Testis (tissue), 3 donors: ENCODE data around the gene ESPN. TPM values are rescaled to one million over a fixed set of nuclear protein-coding genes. Genes with fewer than 3 reads are reported as not detected.

ENCODE experiments used
- DNase-seq: peaks from one replicate; pipeline ENCODE4 v3.0.0-alpha.2; 2019
- H3K27ac ChIP-seq, 2 donors: fragments of 200-600 bp; sonication (generic); one replicate each; pipeline ENCODE4 v1.5.1; 2019
- H3K27me3 ChIP-seq: fragments of 200-600 bp; sonication (generic); one replicate; pipeline ENCODE4 v1.5.1; 2019
- H3K36me3 ChIP-seq: fragments of 200-600 bp; sonication (generic); one replicate; pipeline ENCODE4 v1.5.1; 2017; ENCODE audit warnings: low read depth; ENCODE audit errors: missing control alignments
- H3K4me1 ChIP-seq: fragments of 200-600 bp; sonication (generic); one replicate; pipeline ENCODE4 v1.5.1; 2019
- H3K4me3 ChIP-seq, 2 donors: fragments of 200-600 bp; sonication (generic); one replicate each; pipeline ENCODE4 v1.5.1; 2017 to 2019
- H3K9me3 ChIP-seq: fragments of 200-600 bp; sonication (generic); one replicate; pipeline ENCODE4 v1.5.1; 2017
- POLR2A ChIP-seq: fragments of 450-650 bp; IDR thresholded peaks from one replicate; pipeline ENCODE4 v1.6.1; 2017; ENCODE audit warnings: antibody characterized with exemption, mild to moderate bottlenecking, moderate library complexity
- WGBS, 2 donors: methylation state at CpG; one replicate each; pipeline ENCODE4 v1.1.5; 2018; 5-methylcytosine and 5-hydroxymethylcytosine counted together
- intact Hi-C: fragments of 100-400 bp; cut with DNase I; formaldehyde crosslinking; loops from one replicate; pipeline ENCODE4 v1.15.1; 2023; ENCODE audit warnings: low total_unique reads
- polyA plus RNA-seq: library from polyadenylated mRNA; stranded (reverse); fragments of 350-450 nt; fragmentation: Illumina TruSeq; extraction: RNeasy Lipid Tissue Mini Kit (QIAGEN cat#74804); gene quantifications from one replicate; pipeline ENCODE4 v1.2.3, GENCODE V29; 2014; ENCODE audit warnings: low read depth, low replicate concordance; ENCODE audit not compliant: insufficient read depth
- total RNA-seq, 2 donors: library from RNA; depleted of rRNA; stranded (reverse); fragments of >200 nt; gene quantifications; one replicate each; pipeline ENCODE4 v1.2.3, GENCODE V29; 2016
- TF ChIP-seq, protein P1 (sequence below), 3 experiments: fragments of 450-650 bp in 2 of 3; fragments of 200-600 bp in 1 of 3; sonication (generic) in 1 of 3; IDR thresholded peaks; one replicate each; pipeline ENCODE4 v1.5.1; 2016 to 2019; ENCODE audit warnings: antibody characterized with exemption in 3 of 3, mild to moderate bottlenecking in 2 of 3, moderate library complexity in 1 of 3

ESPN gene
- total and polyA plus RNA-seq, 3 donors from 2014 or later = 270 to 404 (median 396) TPM

DNA sequence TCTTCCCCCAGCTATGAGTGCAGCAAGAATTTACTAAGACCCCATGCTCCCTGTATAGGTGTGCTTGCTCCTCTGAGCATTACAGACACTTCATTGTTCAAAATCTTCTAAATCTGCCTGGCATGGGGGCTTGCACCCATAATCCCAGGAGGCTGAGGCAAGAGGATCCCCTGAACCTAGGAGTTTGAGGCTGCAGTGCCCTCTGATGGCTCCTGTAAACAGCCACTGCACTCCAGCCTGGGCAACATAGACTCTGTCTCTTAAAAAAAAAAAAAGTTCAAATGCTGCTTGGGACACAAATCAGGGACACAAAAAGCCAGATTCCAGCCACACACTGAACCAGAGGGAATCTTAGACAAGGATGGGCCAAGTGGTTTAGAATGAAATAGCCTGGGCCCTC lies 27.6 kb upstream of the ESPN start:
- Histone ChIP-seq H3K9me3 (no peaks in the 10 kb centered on the region), H3K4me3 (no peak overlapping the region), H3K27ac (no peak overlapping the region), H3K27me3 (no peaks in the 10 kb centered on the region), H3K4me1 (peaks cover 6% of the 10 kb centered on the region), H3K36me3 (no peaks in the 10 kb centered on the region)
- intact Hi-C loops = no loop called here
- no peak for DNase-seq
- TF ChIP-seq POLR2A = no peak
- TF ChIP-seq, protein P1, sequence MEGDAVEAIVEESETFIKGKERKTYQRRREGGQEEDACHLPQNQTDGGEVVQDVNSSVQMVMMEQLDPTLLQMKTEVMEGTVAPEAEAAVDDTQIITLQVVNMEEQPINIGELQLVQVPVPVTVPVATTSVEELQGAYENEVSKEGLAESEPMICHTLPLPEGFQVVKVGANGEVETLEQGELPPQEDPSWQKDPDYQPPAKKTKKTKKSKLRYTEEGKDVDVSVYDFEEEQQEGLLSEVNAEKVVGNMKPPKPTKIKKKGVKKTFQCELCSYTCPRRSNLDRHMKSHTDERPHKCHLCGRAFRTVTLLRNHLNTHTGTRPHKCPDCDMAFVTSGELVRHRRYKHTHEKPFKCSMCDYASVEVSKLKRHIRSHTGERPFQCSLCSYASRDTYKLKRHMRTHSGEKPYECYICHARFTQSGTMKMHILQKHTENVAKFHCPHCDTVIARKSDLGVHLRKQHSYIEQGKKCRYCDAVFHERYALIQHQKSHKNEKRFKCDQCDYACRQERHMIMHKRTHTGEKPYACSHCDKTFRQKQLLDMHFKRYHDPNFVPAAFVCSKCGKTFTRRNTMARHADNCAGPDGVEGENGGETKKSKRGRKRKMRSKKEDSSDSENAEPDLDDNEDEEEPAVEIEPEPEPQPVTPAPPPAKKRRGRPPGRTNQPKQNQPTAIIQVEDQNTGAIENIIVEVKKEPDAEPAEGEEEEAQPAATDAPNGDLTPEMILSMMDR (IDR thresholded peaks at IDR 0.05) = no peak

DNA sequence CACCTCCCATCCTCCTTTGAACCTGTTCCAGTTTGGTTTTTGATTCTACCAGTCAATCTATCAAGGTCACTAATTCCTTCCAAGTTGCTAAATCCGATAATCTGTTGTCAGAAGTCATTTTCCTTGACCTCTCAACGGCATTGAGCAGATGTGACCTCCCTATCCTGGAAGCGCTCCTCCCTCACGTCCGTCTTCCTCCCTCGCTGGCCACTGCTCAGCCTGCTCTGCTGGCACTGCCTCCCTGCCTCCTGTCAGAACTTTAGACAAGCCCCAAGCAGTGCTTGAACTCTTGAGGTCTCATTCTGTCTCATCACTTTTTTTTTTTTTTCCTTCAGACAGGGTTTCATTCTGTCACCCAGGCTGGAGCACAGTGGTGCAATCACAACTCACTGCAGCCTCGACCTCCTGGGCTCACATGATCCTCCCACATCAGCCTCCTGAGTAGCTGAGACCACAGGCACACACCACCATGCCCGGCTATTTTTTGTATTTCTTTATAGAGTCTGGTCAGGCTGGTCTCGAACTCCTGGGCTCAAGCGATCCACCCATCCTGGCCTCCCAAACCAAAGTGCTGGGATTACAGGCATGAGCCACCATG lies 26.6 kb upstream of the ESPN start:
- DNase-seq = no peak
- no peaks in the 10 kb centered on the region for H3K27me3 ChIP-seq
- no peaks in the 10 kb centered on the region for H3K9me3 ChIP-seq
- 43 to 66% methylated on average over 10 of the region's 10 CpGs for WGBS, 2 donors
- TF ChIP-seq POLR2A = no peak
- TF ChIP-seq, protein P1 (IDR thresholded peaks at IDR 0.05) = no peak
- intact Hi-C loops = no loop called here
- no peaks in the 10 kb centered on the region for H3K36me3 ChIP-seq
- no peaks in the 10 kb centered on the region for H3K4me1 ChIP-seq
- no peak overlapping the region for H3K4me3 ChIP-seq
- no peak overlapping the region for H3K27ac ChIP-seq

DNA sequence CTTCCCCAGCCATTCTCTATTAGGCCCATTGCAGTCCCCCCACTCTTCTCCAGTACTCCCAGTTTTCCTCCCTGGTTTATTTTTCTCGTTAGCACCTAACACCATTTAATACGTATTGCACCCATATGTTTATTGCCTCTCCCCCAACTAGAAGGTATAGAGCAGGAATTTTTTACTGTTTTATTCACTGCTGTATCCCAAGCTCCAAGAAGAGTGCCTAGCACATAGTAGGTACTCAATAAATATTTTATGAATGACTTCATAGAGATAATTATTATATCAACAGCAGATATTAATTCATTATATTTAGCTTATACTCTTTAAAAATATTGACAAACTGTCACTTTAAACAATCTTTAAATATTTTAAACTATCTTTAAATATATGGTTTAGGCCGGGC lies 25.3 kb upstream of the ESPN start:
- no peak overlapping the region for H3K4me3 ChIP-seq
- no peaks in the 10 kb centered on the region for H3K36me3 ChIP-seq
- no peaks in the 10 kb centered on the region for H3K4me1 ChIP-seq
- no peak for DNase-seq
- TF ChIP-seq, protein P1 (IDR thresholded peaks at IDR 0.05) = no peak
- TF ChIP-seq POLR2A = no peak
- intact Hi-C loops = no loop called here
- no peaks in the 10 kb centered on the region for H3K9me3 ChIP-seq
- H3K27ac ChIP-seq = no peak overlapping the region
- 91 to 92% methylated on average over 3 of the region's 3 CpGs for WGBS, 2 donors
- no peaks in the 10 kb centered on the region for H3K27me3 ChIP-seq

DNA sequence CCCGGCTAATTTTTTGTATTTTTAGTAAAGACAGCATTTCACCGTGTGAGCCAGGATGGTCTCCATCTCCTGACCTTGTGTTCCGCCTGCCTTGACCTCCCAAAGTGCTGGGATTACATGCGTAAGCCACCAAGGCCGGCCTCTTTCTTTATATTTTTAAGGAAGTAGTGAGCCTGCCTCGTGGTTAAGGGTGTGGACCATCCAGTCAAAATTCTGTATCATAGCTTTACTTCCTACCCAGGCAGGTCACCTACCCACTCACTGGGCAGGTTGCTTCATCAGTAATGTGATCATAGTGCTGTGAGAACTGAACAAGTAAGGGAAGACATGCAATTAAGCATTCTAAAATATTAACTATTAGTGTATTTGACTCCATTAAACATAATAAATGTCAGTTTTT lies 22.9 kb upstream of the ESPN start:
- no peak for DNase-seq
- Histone ChIP-seq H3K9me3 (no peaks in the 10 kb centered on the region), H3K4me3 (no peak overlapping the region), H3K27ac (no peak overlapping the region), H3K36me3 (no peaks in the 10 kb centered on the region), H3K27me3 (no peaks in the 10 kb centered on the region), H3K4me1 (no peaks in the 10 kb centered on the region)
- WGBS, 2 donors = 64 to 66% methylated on average over 6 of the region's 6 CpGs
- intact Hi-C loops = loop anchor here (10.0 kb wide), 1 partner anchor 157 kb away; the partner anchor contains the start of gene HES3
- no peak for TF ChIP-seq POLR2A
- TF ChIP-seq, protein P1 (IDR thresholded peaks at IDR 0.05) = no peak

DNA sequence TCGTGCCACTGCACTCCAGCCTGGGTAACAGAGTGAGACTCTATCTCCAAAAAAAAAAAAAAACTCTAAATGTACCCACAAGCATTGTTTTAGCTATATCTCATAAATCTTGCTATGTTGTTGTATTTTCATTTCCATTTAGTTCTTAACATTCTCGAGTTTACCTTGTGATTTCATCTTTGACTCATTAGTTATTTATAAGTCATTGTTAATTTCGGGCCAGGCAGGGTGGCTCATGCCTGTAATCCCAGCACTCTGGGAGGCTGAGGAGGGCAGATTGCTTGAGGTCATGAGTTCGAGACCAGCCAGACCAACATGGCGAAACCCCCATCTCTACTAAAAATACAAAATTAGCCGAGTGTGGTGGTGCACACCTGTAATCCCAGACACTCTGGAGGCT lies 16.6 kb upstream of the ESPN start:
- no peak for DNase-seq
- Histone ChIP-seq H3K4me3 (no peak overlapping the region), H3K36me3 (no peaks in the 10 kb centered on the region), H3K27ac (no peak overlapping the region), H3K9me3 (no peaks in the 10 kb centered on the region), H3K4me1 (no peaks in the 10 kb centered on the region), H3K27me3 (no peaks in the 10 kb centered on the region)
- TF ChIP-seq, protein P1 (IDR thresholded peaks at IDR 0.05) = no peak
- no peak for TF ChIP-seq POLR2A
- WGBS, 2 donors = 88 to 90% methylated on average over 6 of the region's 6 CpGs
- intact Hi-C loops = loop anchor here (10.0 kb wide), 1 partner anchor 163 kb away; the partner anchor contains the start of gene HES3
